Measurements from ENCODE around the gene OLFML3.
"Not testable (repeated sequence)": the region's sequence is repeated elsewhere in the genome, so short reads cannot be mapped to it uniquely, and the experiment has no call there.

Gene OLFML3

DNA sequence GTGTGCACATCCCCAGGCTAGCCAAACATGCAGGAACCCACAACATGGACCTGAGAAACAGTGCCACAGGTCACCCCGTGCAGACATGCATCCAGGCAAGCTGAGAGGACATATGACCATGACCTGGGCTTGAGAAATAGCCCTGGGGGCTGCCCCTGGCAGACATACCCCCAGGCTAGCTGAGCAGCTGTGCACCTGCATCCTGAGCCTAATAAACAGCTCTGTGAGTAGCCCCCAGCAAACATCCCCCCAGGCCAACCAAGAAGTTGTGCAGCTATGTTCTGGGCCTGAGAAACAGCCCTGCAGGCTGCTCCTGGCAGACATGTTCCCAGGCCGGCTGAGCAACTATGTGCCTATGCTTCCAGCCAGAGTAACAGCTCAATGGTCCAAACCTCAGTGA, 14.5 kb downstream of the OLFML3 start:
- DNase-seq: no peak

DNA sequence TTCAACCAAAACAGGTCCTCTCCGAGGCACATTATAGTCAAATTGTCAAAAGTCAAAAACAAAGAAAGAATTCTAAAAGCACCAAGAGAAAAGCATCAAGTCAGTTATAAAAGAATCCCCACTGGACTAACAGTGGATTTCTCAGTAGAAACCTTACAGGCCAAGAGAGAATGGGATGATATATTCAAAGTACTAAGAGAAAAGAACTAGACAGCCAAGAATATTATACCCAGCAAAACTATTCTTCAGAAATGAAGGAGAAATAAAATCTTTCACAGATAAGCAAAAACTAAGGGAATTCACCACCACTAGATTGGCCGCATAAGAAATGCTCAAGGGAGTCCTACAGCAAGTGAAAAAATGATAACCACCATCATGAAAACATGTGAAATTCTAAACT, 16.1 kb downstream of the OLFML3 start:
- DNase-seq: no peak

DNA sequence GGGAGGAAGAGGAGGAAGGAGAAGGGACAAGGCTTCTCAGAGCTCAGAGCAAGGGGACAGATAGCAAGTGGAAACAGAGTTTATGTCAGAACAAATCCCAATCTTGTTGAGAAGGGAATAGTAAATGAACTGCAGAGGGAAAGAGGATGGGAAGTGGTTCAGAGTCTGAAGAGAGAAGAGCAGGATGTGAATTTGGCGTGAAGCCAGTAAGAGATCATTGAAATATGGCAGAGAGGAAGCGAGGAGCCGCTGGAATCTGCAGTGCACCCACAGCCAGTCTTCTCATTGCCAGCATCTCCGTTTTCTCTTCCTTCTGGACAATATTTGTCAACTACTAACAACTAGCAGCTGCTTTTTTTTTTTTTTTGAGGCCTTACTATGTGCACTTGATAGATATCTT, 19.1 kb downstream of the OLFML3 start:
- DNase-seq: no peak

DNA sequence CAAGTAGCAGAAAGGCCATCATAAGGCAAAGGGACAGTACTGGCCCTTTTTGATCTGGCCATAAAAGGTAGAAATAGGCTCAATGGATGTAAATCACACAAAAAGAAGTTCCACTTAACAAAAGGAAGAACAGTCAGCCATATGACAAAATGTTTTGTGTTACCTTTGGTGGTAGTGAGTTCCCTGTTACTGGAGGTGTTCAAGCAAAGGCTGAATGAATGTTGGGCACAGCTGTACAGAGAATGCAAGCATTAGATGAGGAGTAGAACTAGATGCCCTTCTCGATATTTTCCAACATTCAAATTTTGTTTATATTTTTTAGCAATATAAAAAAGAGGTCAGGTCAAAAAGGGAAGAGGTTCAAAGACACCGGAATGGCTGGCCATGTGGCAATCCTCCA, 20.0 kb downstream of the OLFML3 start:
- DNase-seq: no peak

DNA sequence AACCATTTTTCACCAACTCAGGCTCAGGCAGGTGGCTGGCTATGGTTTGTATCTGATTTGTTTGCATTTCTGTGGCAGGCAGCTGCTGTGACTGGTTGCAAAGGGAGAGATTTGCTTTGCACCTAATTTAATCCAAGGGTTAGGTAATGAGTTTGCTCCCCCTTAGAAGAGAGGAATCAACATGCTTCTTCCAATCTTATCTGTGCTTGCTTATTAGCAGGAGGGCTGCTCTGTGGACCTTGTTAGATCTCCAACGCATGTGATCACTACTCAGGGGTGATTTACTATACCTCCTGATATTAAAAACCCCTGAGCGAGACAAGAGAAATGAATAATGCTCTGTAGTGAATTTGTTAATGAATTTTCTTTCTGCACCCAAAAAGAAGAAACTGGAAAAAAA, 20.5 kb downstream of the OLFML3 start:
- DNase-seq: no peak

DNA sequence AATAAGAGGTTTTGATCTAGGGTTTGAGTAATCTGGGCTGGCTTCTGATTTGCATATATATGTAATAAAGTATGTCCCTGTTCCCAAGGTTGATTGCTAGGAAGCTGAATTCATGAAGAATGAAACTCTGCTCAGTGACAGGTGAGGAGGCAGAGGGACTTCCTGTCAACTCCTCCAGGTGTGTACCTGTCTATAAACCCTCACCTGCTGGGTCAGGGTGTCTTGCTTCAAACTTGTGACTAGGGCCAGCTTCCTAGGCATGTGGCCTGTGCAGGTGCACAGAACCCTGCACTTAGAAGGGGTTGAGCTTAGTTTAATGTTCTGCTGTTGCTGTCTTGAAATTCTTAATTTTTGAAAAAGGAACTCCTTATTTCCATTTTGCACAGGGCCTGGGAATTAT, 21.1 kb downstream of the OLFML3 start:
- DNase-seq: no peak

DNA sequence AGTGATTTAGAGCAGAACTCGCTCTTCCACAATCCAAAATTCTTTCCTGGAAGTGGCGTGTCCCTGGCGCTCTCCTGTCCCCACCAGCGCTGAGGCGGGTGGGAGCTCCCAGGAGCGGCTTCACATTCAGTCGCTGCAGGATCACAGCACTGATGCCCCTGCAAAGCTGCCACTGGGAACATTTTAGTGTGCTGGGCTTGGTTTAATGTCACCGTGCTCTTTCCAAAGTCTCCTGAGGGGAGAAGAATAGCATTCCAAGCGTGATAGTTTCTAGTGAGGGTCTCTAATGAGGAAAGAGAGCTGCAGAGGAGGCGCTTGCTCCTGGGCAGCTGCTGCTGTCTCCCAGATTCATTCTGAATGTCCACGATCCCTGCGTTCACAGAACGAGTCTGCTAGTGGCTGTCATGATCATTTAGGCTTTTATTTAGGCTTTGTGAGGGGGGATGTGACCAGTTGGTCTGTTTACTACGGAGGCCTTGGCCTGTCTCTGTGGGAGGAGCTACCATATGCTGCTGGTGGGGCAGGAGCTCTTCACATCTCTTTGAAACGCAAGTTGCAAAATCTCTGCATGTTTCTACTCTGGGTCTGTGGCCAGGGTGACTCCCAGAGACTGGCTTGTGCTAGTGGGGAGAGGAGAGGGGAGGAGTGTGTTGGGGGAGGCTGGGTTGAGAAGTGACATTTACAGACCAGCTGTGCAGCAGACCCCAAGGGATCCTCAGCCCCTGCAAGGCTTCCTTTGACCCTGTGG, 23.4 kb downstream of the OLFML3 start:
- no peak for DNase-seq

DNA sequence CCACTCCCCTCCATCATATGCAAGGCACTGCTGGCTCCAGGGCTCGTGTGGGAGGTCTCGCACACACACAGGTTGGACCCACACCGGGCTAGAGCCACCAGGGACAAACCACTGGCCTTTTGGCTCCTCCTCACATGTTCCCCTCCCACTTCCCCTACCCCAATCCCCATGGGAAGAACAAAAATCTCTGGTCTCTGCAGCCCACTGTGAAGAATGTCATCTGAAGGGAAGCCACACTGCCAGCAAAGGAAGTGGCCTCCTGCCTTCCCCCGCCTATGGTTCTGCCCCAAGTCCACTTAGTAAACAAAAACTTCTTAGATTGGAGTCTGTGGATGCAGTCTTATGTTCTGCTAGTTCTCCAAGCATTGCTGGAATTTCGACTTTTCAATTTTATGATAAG, 24.2 kb downstream of the OLFML3 start:
- no peak for DNase-seq

DNA sequence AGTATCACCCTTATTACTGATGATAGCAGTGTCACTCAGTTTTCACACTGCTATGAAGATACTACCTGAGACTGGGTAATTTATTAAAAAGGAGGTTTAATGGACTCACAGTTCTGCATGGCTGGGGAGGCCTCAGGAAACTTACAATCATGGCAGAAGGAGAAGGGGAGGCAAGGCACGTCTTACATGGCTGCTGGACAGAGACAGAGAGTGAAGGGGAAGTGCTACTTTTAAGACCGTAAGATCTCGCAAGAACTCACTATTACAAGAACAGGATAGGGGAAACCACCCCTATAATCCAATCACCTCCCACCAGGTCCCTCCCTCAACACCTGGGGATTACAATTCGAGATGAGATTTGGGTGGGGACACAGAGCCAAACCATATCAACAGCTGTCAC, 27.6 kb downstream of the OLFML3 start:
- DNase-seq: not testable (repeated sequence)

DNA sequence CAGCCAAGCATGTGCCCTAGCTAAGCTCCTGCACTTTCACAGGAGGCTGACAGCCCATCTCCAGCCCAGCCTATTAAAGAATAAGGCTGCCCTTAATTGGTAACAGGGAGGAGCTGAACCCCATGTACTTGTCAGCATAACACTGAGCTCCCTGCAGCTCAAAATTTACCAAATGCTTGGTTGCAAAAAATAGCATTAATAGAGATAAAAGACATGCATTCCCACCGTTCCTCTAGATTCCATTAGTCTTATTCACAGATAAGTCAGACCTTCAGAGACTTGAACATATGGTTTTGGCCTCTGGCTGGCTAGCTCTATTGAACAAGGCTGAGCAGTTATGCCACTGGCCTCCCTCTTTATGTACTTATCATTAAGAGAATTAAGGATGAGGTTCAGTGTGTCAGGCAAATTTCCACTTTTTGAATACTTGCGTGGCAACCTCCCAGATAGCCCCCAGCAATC, 29.2 kb downstream of the OLFML3 start:
- DNase-seq: no peak

DNA sequence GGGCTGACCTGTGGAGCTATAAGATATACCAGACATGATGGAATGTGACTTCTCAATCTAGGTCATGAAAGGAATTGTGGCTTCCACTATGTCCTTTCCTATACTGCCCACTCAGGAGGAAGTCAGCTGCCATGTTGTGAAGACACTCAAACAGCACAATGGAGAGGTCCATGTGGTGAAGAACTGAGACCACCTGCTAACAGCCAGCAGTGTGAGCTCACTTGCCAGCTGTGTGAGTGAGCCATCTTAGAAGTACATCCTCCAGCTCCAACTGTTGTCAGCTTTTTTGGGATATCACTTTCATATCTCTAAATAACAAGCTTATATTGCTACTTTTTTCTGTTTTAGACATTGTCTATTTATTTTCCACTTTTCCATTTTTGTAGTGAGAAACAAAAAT, 29.7 kb downstream of the OLFML3 start:
- DNase-seq: no peak

DNA sequence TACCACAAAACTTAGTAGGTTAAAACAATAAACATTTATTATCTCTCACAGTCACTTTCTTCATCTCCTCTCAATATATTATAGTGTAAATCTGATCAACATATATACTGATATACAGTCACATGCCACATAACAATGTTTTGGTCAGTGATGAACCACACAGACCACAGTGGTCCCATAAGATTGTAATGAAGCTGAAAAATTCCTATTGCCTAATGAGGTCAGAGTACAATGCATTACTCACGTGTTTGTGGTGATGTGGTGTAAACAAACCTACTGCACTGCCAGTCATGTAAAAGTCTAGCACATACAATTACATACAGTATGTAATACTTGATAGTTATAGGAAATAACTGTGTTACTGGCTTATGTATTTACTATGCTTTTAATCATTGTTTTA, 30.1 kb downstream of the OLFML3 start:
- DNase-seq: no peak

DNA sequence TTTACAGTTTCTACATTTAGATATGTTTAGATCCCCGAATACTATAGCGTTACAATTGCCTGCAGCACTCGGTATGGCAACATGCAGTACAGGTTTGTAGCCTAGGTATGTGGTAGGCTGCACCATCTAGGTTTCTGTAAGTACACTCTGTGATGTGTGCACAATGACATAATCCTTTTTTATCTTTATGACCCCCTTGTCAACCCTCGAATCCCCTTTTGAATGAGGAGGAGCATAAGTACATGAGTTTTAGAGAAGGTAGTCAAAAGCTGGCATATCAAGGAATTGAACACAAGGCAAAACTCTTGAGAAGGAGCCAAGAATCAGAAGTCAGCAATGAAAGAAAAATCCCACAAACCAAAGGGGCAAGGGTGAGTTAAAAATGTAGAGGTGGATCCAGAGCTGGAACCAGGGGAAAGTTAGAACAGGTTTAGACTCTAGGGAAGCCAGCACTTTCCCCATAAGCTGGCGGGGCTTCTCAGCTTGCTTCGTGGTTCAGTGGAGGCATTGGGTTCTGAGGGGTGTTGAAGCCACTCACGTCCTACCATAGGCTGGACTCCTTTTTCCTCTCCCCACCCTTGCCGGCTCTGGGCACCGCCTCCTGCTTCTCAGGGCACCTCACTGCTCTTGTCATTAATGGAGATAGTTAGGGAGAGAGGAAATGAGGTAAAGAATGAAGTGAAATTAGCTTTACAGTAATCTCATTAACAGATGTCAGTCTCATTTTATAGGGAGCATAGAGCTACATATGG, 31.3 kb downstream of the OLFML3 start:
- no peak for DNase-seq

DNA sequence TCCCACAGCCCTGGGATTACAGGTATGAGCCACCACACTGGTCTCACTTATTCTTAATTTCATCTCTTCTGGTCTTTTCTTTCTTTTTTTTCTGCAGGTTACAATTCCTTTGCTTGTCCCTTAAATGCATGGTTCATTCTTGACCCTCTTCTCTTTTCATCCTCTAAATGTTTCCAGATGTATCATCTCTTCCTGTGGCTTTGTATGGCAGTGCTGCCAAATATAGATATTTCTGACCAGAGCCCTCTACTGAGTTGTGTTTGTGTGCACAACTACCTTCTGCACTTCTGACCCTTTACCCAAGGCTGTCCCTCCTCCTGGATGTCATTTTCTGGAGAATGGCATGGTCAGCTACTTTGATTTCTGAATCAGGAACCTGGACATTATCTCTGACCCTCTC, 32.5 kb downstream of the OLFML3 start:
- no peak for DNase-seq

DNA sequence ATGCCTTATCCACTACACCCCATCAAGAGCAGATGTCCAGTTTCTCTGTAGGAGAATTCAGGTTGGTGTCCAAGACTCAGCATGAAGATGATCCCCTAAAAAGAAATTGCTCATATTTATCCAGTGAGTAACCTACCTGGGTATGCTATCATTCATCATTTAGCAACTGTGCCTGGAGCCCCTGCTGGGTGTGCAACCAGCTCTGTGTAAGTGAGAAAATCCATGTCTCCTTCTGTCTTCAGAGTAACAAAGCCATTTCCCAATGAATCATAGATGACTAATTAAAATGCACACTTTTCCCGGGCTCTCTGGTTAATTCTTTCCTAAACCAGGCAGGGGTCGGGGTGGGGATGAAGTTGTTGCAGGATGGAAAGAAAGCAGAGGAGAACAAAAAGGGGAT, 35.8 kb downstream of the OLFML3 start:
- DNase-seq: no peak

DNA sequence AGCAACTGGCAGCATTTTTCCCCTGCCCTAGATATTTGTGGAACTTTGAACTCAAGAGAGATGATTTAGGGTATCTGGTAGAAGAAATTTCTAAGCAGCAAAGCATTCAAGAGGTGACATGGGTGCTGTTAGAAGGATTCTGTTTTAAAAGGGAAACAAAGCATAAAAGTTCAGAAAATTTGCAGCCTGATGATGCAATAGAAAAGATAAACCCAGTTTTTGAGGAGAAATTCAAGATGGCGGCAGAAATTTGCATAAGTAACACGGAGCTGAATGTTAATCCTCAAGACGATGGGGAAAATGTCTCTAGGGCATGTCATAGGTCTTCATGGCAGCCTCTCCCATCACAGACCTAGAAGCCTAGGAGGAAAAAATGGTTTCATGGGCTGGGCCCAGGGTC, 40.5 kb downstream of the OLFML3 start:
- DNase-seq: not testable (repeated sequence)

DNA sequence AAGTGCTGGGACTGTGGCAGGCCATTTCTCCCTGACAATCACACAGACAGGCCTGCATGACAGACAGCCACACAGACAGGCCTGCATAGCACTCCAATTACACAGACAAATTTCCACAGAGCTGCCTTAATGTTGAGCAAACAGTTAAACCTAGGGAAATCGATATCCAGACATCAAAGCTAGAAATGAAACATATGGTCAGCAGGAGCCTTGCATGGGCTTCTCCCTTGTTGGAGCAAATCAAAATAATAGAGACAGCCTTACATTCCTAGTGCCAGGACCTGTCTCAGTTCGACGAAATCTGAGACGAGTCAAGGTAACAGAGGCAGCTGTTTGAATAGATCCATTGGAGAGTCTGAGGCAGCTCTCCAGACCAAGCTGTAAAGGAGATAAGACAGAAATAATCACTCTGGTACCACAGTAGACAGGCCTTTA, 42.4 kb downstream of the OLFML3 start:
- DNase-seq: no peak

DNA sequence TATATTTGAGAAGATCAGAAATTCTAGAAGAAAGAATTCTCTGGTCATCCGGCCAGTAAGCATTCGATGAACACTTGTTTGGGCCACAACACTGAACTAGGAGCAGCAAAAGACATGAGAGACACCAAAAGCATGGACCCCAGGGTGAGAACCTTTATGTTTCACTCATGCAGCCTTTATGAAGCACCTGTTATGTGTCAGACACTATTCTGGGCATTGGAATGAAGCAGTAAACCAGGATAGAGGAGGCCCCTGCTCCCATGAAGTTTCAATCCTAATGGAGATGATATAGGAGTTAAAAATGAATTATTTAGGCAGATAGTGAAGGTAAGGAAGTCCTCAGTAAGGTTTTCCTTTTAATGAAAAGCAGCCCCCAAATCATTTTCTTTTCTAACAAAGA, 43.6 kb downstream of the OLFML3 start:
- no peak for DNase-seq

DNA sequence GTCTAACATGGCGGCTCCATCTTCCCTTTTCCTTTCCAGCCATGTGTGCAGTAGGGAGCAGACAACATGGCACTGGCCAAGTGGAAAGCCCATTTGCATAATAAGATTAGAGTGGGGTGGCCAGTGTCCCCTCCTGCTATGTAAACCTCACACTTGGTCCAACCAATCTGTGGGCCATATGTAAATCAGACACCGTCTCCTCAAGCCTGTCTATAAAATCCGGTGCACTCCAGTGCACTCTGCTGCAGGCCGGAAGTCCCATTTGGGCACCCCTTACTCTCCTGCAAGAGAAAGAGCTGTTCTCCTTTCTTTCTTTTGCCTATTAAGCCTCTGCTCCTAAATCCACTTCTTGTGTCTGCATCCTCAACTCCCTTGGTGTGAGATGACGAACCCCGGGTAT, 44.1 kb downstream of the OLFML3 start:
- no peak for DNase-seq

DNA sequence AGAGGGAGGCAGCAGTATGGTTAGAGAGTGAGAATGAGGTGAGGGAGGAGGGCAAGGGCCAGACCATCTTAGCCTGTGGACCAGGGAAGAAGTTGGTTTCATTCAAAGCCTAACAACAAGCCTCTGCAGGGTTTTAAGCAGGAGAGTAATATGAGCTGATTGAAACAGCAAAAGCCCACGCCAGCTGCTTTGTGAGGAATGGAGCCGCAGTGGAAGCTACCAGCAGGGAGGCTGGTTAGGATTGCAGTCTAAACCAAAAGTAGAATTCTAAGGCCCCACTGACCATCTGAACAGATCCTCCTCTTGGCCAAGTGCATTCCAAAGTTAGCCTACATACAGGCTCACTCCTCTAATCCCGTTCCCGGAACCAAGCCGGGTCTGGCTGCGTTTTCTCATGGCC, 44.8 kb downstream of the OLFML3 start:
- DNase-seq: no peak

DNA sequence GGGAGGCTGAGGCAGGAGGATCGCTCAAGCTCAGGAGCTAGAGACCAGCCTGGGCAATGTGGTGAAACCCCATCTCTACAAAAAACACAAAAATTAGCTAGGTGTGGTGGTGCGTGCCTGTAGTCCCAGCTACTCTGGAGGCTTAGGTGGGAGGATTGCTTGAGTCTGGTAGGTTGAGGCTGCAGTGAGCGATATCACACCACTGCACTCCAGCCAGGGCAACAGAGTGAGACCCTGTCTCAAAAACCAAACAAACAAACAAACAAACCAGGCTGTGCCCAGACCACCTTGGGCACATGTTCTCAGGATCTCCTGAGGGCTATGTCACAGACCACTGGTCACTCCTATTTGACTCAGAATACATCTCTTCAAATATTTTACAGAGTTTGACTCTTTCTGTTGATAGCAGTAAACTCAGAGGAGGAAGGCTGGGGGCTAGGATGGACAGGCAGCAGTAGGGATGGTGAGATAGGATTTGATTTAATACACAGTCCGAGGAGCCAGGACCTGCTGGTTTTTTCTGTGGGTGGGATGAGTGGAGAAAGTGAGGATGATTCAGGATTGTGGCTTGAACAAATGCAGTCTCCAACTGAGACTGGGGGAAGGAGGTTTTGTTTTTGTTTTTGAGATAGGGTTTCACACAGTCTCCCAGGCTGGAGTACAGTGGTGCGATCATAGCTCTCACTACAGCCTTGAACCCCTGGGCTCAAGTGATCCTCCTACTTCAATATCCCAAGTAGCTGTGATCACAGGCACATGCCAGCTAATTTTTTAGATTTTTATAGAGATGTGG, 46.5 kb downstream of the OLFML3 start:
- DNase-seq: no peak

DNA sequence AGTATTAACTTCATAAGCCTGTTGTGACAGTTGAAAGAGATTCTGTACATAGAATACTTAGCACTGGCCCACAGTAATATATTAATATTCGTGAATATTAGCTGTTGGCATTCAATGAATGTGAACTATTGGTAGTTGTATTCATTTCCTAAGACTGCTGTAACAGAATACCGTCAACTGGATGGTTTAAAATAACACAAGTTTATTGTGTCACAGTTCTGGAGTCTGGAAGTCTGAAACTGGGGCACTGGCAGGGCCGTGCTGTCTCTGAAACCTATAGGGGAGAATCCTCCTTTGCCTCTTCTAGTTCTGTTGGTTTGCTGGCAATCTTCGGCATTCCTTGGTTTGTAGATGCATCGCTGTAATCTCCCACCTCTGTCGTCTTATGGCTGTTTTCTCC, 47.5 kb downstream of the OLFML3 start:
- DNase-seq: no peak
